ENCODE results near the gene LHFPL2.

- TF ChIP-seq POLR2A (IDR thresholded peaks at IDR 0.05) (no peak), CTCF (IDR thresholded peaks at IDR 0.05) (no peak), EP300 (IDR thresholded peaks at IDR 0.05) (no peak)
These were observed 57.4 kb downstream of the LHFPL2 start for GRCh38 chr5:78591138-78591612.
